Nephron progenitor cell (in vitro differentiated cells): ENCODE measurements around the gene GAS7.

Experiments
- DNase-seq: peaks from one replicate; pipeline ENCODE4 v3.0.0; 2021
- H3K27ac Mint-ChIP-seq: 2 replicates; pipeline ENCODE4 v1.8.0; 2021; ENCODE audit warnings: mild to moderate bottlenecking, moderate library complexity, mixed read lengths
- H3K27me3 Mint-ChIP-seq: 2 replicates; pipeline ENCODE4 v1.8.0; 2021; ENCODE audit warnings: mild to moderate bottlenecking, low read depth, mixed read lengths; ENCODE audit not compliant: poor library complexity
- H3K36me3 Mint-ChIP-seq: 2 replicates; pipeline ENCODE4 v1.8.0; 2021; ENCODE audit warnings: low read depth, mixed read lengths
- H3K4me1 Mint-ChIP-seq: 2 replicates; pipeline ENCODE4 v1.8.0; 2021; ENCODE audit warnings: mixed read lengths
- H3K4me3 Mint-ChIP-seq: 2 replicates; pipeline ENCODE4 v1.8.0; 2021; ENCODE audit warnings: mild to moderate bottlenecking, moderate library complexity, mixed read lengths
- H3K9me3 Mint-ChIP-seq: 2 replicates; pipeline ENCODE4 v1.8.0; 2021; ENCODE audit warnings: mild to moderate bottlenecking, moderate library complexity, mixed read lengths
- TF ChIP-seq, protein P1 (sequence below): fragments of 200-600 bp; sonication (generic); IDR thresholded peaks from 2 replicates; pipeline ENCODE4 v1.5.0; 2021; ENCODE audit warnings: antibody characterized with exemption

The GAS7 gene

DNA sequence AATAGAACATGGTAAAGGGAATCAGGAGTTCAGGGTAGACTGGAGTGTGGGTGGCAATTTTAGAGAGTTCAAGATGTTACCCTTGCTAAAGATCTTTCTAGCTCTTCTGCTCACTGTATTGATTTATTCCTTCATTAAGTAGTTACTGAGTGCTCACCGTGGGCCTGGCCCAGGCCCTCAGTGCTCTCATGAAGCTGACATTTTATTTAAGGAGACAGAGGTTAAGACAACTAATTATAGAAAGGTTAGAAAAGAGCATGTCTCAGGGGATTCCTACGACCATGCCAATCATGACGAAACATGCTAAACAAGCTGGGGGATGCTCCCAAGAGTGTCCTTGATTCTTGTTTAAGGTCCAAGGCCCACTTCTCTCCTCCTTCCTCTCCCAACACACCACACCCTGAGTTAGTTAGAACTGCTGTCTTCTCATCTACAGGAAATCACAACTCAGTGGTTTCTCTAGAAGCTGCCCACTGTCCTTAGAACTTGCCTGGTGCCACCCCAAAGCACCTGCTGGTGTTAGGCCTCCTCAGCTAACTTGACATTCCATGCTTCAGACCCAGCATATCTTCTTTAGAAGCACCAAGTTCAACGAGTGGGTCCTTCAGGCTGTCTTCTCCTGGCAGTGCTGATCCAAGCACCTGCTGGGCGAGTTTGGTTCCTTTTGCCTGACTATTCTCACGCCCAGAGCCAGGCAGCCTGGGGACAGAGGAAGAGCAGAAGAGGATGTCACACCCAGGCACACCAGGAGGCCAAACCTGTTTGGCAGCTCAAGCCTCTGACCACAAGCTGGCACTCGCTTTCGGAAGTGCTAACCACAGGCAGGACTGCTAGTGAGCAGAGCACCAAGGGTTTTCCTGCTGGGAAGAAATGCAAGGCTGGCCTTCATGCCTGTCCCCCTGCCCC lies 79.0 kb downstream of the GAS7 start:
- Mint-ChIP-seq H3K27ac (no peak overlapping the region), H3K9me3 (peaks cover 18% of the 10 kb centered on the region), H3K36me3 (no peaks in the 10 kb centered on the region), H3K27me3 (peaks cover 37% of the 10 kb centered on the region), H3K4me3 (no peak overlapping the region), H3K4me1 (peaks cover 72% of the 10 kb centered on the region)
- TF ChIP-seq, protein P1, sequence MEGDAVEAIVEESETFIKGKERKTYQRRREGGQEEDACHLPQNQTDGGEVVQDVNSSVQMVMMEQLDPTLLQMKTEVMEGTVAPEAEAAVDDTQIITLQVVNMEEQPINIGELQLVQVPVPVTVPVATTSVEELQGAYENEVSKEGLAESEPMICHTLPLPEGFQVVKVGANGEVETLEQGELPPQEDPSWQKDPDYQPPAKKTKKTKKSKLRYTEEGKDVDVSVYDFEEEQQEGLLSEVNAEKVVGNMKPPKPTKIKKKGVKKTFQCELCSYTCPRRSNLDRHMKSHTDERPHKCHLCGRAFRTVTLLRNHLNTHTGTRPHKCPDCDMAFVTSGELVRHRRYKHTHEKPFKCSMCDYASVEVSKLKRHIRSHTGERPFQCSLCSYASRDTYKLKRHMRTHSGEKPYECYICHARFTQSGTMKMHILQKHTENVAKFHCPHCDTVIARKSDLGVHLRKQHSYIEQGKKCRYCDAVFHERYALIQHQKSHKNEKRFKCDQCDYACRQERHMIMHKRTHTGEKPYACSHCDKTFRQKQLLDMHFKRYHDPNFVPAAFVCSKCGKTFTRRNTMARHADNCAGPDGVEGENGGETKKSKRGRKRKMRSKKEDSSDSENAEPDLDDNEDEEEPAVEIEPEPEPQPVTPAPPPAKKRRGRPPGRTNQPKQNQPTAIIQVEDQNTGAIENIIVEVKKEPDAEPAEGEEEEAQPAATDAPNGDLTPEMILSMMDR = no peak
- DNase-seq = no peak

DNA sequence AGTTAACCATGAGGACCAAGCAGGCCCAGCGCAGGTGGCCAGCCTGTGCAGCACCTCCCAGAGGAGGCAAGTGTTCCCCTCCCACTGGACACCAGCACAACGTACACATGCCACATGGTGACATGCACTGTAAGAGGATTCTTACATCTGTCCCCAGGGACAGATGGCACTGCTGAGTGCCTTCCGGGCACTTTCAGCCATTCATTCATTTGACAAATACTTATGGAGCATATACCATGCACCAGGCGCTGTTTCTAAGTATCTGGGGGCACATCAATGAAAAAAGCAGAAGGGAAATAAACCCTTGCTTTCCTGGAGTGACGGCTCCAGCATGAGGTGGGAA lies 79.6 kb downstream of the GAS7 start:
- Mint-ChIP-seq H3K9me3 (peaks cover 18% of the 10 kb centered on the region), H3K4me1 (peaks cover 70% of the 10 kb centered on the region), H3K36me3 (no peaks in the 10 kb centered on the region), H3K27me3 (peaks cover 41% of the 10 kb centered on the region), H3K27ac (no peak overlapping the region), H3K4me3 (no peak overlapping the region)
- TF ChIP-seq, protein P1 = no peak
- DNase-seq = no peak

DNA sequence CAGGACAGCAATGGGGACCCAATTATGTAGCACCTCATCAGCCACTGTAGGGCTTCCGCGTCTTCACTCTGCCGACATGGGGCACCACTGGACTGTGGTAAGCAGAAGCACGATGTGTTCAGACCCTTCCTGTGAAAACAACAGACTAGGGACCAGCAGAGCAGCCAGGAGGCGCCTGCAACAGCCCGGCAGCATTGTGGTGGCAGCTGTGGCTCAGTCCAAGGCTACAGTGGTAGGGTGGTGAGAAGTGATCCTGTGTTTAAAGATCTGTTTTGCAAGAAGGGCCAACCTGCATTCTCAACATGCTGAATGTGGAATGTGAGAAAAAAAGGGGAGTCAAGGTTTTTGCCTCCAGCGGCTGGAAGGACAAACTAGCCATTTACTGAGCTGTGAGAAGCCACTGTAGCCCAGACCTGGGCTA lies 80.8 kb downstream of the GAS7 start:
- peak overlapping the region; percentile 41 for H3K27ac Mint-ChIP-seq
- no peak for DNase-seq
- TF ChIP-seq, protein P1 = no peak
- peaks cover 70% of the 10 kb centered on the region for H3K4me1 Mint-ChIP-seq
- no peaks in the 10 kb centered on the region for H3K36me3 Mint-ChIP-seq
- H3K27me3 Mint-ChIP-seq = peaks cover 46% of the 10 kb centered on the region
- no peak overlapping the region for H3K4me3 Mint-ChIP-seq
- peaks cover 18% of the 10 kb centered on the region for H3K9me3 Mint-ChIP-seq

DNA sequence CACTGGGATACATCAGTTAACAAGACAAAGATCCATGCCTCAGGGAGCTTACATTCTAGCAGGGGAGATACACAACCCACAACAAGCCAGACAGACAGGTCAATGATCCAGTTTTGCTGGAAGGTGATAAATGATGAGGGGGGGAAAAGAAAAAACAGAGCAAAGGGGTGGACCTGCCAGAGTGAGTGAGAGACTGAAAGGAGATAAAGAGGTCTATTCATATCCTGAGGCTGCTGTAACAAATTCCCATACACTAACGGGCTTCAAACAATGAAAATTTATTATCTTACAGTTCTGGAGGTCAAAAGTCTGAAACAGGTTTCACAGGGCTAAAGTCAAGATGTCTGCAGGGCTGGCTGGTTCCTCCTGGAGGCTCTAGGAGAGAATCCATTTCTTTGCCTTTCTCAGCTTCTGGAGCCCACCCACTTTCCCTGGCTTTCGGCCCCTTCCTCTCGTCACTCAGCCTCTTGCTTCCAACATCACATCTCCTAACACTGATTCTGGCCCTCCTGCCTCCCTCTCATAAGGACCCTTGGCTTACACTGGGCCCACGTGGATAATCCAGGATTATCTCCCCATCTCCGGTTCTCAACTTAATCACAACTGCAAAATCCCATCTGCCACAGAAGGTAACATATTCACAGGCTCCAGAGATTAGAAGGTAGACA lies 81.5 kb downstream of the GAS7 start:
- TF ChIP-seq, protein P1 = no peak
- H3K27me3 Mint-ChIP-seq = peaks cover 47% of the 10 kb centered on the region
- peaks cover 18% of the 10 kb centered on the region for H3K9me3 Mint-ChIP-seq
- H3K36me3 Mint-ChIP-seq = no peaks in the 10 kb centered on the region
- no peak overlapping the region for H3K4me3 Mint-ChIP-seq
- H3K4me1 Mint-ChIP-seq = peaks cover 64% of the 10 kb centered on the region
- no peak for DNase-seq
- H3K27ac Mint-ChIP-seq = peak overlapping the region; percentile 20

DNA sequence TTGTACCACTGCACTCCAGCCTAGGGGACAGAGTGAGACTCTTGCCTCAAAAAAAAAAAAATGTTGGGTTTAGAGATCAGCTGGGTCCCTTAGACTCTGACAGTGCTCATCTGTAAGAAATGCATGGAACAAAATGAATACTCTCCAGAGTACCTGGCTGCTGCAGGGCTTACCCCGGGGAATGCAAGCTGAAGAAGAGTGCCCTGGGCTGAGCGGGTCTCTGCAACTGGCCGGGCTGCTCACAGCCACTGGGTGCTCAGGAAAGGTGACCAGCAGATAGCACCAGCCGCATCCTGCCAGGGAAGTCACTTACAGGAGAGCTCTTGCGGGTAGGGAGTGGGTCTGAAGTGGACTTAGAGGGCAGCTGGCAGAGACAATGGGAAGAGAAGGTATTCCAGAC lies 82.1 kb downstream of the GAS7 start:
- DNase-seq = no peak
- TF ChIP-seq, protein P1 = no peak
- Mint-ChIP-seq H3K4me3 (no peak overlapping the region), H3K9me3 (peaks cover 18% of the 10 kb centered on the region), H3K27me3 (peaks cover 47% of the 10 kb centered on the region), H3K36me3 (no peaks in the 10 kb centered on the region), H3K27ac (no peak overlapping the region), H3K4me1 (peaks cover 58% of the 10 kb centered on the region)
